ENCODE results near the gene SLC30A9.
A peak's percentile ranks its signal among the peaks of the same experiment; 100 is the strongest.

SLC30A9 gene

DNA sequence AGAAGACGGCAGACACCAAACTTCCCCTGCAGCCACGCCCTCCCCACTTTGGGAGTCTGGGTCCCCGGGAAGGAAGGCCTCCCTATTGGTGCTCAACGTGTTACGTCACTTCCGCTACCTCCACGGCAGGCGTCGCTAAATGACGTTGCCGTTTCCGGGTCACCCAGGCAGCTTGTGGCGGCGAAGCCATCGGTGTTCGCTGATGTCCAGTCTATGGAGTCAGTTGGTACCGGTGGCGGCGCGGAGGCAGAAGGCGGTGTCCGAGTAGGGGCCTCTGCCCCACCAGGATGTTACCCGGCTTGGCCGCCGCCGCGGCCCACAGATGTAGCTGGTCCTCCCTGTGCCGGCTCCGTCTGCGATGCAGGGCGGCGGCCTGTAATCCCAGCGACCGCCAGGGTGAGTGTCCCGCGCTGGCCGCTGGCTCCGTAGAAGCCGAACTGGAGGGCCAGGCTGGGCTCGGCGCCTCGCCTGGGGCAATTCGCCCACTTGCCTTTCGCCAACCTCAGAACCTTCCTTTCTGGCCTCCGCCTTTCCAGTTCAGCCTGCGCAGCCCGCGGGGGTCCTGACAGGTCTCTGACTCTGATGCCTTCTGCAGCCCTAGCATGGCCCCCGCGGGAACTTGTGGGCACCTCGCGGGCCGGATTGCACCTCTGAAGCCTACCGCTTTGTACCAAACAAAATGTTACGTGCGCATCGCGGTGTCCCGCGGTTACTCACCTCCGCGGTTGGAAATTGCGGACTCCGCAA lies at the start of gene SLC30A9:
Gene SLC30A9 (plus strand): TSS at position 166 of the 747 bp plus-strand sequence. CDS start 122 bp downstream, at position 288.
- DNase-seq, result peak; percentile 93

- DNase-seq, result no peak
Observed at GRCh38 chr4:41940834-41941233, 49.5 kb upstream of the SLC30A9 start.

- no peak for DNase-seq
Observed at GRCh38 chr4:41943506-41943905, 46.8 kb upstream of the SLC30A9 start.

- no peak for DNase-seq
Observed at GRCh38 chr4:41944089-41944488, 46.2 kb upstream of the SLC30A9 start.

GRCh38 chr4:41949531-41949930 lies 40.8 kb upstream of the SLC30A9 start:
- no peak for DNase-seq

DNA sequence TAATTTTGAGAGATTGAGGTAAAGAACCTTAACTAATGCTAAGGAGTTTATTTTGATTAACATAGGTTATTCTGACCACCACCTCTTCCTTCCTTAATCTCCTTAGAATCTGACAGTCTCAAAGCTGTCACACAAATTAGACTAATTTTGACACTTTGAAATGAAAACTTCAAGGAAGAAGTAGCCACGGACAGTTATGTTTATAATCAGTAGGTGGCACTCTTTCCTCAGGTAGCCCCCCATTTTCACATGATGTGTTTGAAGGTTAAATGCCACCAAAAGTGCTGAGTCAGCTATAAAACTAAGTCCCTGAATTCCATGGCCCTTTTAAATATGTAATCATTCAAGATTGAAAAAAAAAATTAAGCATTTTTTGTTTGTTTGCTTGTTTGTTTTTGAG lies 32.7 kb upstream of the SLC30A9 start:
- DNase-seq, result no peak

DNA sequence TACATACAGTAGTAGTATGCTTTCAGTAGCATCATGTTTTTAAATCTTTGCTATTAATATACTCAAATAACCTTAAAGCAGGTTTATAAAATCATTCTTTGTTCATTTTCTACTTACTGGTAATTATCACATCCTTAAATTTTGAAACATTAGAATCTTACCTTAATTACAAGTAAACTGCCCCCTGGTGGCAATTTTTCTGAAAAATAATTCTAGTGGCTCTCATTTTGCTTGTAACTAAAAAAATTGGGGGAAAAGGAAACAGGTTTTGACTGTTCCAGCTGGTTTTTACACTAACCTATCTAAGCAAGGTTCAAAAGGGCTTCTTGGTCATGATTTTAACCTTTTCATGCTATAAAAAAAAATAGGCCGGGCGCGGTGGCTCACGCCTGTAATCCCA lies 27.2 kb upstream of the SLC30A9 start:
- no peak for DNase-seq

DNA sequence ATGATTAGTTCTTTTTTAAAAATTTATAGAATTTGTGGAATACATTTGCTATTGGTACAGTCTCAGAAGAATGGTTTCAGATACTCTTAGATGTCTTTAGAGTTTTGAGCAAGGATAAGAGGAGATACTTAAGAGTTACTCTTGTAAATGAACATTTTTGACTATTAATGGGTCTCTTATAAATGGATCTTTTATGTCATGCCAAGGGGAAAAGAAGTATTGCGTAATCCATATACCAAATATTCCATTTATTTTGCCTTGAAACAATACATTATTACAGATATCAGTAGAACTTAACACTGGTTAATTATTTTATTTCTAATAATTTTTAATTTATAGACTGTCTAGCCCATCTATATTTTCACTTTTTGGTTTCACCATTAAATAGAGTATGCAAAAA lies 25.9 kb upstream of the SLC30A9 start:
- DNase-seq, result no peak

DNA sequence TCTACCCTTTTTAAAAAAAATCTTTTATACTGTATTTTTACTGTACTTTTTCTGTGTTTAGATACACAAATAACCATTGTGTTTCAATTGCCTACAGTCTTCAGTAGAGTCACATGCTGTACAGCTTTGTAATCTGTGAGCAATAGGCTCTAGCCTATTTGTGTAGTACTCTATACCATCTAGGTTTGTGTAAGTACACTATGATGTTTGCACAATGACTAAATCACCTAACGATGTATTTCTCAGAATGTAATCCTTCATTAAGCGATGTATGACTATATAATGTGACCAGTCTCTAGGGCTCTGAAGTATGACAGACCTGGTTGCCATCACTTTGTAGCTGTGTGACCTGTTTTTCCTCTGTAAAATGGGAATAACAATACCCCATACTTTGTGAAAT lies 22.9 kb upstream of the SLC30A9 start:
- no peak for DNase-seq

DNA sequence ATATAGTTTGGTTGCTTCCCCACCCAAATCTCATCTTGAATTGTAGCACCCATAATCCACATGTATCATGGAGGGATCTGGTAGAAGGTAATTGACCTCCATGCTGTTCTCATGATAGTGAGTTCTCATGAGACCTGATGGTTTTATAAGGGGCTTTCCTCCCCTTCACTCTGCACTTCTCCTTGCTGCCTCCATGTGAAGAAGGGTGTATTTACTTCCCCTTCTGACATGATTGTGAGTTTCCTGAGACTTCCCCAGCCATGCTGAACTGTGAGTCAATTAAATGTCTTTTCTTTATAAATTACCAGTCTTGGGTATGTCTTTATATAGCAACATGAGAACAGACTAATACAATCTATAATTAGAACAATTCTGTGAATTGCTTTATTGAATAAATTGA lies 20.7 kb upstream of the SLC30A9 start:
- no peak for DNase-seq

- no peak for DNase-seq
Observed at GRCh38 chr4:41975341-41975740, 15.0 kb upstream of the SLC30A9 start.

- DNase-seq, result no peak
Observed at GRCh38 chr4:41976775-41977516, 13.4 kb upstream of the SLC30A9 start.

DNA sequence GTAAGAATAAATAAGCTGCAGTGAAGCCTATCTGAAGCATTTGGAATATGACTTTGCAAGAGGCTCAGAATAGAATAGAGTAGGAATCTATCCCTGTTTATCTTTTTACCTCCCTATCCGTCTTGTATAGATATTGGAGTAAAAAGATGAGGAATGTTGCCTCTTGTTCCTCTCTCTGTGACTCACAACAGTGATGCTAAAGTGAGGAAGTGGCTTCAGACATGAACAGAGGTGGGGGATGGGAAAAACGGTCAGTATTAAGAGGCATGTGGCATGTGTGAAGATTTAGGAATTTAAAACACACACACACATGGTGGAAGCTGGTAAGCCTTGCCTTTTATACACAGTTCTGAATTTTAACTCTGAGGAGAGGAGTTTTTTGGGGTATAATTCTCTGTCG lies 12.6 kb upstream of the SLC30A9 start:
- no peak for DNase-seq

DNA sequence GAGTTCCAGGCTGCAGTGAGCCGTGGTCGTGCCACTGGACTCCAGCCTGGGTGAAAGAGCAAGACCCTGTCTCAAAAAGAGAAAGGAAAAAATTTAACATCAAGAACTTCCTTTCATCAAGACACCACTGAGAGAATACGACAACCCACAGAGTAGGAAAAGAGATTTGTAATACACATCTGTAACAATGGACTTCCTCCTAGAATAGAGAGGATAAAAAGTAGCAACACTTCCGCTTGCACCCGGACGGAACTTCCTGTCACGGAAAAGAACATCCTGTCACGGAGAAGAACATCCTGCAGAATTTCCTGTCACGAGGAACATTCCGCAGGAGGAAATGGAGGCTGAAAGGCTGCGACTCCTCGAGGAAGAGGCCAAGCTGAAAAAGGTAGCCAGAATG lies 8.9 kb upstream of the SLC30A9 start, which contains the start of gene DCAF4L1:
Gene DCAF4L1 (plus strand): TSS at position 301 of the 400 bp plus-strand sequence. CDS start 37 bp downstream, at position 338.
- DNase-seq, result no peak

DNA sequence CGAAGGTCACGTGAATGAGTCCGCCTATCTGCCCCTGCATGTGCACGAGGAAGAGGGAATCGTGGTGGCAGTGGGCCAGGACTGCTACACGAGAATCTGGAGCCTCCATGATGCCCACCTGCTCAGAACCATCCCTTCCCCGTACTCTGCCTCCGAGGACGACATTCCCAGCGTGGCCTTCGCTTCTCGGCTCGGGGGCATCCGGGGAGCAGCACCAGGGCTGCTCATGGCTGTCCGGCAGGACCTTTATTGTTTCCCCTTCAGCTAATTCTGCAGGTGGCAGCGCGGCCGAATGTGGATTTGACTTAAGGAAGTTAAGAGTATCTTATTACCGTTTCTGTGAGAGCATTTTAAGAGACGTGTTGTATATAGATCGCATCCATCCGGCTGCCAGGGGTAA lies 7.6 kb upstream of the SLC30A9 start:
- DNase-seq, result no peak

- no peak for DNase-seq
Observed at GRCh38 chr4:41985151-41985550, 5.2 kb upstream of the SLC30A9 start.

DNA sequence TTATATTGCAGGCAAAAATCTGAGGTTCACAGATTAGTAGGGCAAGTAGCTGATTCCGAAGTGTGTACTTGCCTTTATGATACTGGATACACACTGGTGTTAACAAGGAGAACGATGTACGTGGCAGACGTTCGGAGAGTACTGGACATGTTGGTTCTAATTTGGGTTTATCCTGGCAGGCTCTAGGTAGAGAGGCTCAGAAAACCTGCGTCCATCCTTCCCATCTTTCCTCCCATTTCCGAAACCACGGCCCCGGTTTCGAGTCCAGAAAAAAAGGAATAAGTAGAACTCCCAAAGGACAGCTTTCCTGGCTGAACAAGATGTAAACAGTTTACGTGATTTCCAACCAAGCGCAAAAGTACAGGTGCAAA lies 351 bp upstream of the SLC30A9 start:
- DNase-seq, result no peak

- DNase-seq, result no peak
Observed at GRCh38 chr4:41991916-41992767, 1.8 kb downstream of the SLC30A9 start.

GRCh38 chr4:41992967-41993857 lies 2.9 kb downstream of the SLC30A9 start:
- no peak for DNase-seq

- DNase-seq, result no peak
Observed at GRCh38 chr4:41994461-41994985, 4.2 kb downstream of the SLC30A9 start.

GRCh38 chr4:41998019-41998418 lies 7.7 kb downstream of the SLC30A9 start:
- no peak for DNase-seq

- DNase-seq, result no peak
Observed at GRCh38 chr4:41999321-41999720, 9.0 kb downstream of the SLC30A9 start.
